Measurements from ENCODE around the gene AKIRIN2.

The AKIRIN2 gene

GRCh38 chr6:87661016-87661415 lies 41.0 kb downstream of the AKIRIN2 start:
- intact Hi-C loops (cut with DNase I): no loop called here
- no peak for DNase-seq

DNA sequence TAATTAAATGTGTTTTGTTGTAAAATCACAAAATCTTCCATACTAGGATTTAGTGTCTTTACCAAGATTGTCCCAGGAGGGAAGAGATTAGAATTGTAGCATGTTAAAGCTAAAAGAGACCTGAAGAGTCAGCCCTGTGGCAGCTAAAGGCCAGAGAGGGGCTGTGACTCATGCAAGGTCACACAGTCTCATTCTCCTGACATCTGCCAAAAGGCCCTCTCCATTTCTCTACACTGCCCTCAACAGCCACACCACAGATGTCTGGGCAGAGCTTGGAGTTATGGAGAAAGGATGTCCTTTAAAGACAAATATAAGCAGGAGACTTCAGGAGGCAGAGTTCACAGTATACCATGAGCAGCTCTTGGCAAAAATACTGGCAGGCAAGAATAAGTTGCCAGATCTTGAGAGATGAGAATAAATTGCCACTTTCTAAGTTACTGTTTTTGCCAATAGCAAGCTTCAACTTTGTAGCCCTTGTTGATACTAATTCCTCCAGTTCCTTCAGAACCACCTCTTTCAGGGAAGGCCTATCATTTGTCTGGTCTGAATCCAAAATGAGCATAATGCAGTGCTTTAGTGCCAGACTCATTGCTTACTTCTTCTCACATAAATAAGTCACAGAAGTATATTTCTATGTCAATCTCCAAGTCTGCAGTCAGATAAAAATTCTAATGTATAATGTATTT lies 41.7 kb downstream of the AKIRIN2 start:
- intact Hi-C loops (cut with DNase I): no loop called here
- DNase-seq: no peak

- intact Hi-C loops (cut with DNase I): no loop called here
- DNase-seq: no peak
Observed at GRCh38 chr6:87658516-87658915, 43.5 kb downstream of the AKIRIN2 start.

GRCh38 chr6:87656857-87657256 lies 45.2 kb downstream of the AKIRIN2 start:
- DNase-seq: no peak
- intact Hi-C loops (cut with DNase I): no loop called here

- DNase-seq: no peak
- intact Hi-C loops (cut with DNase I): no loop called here
Observed at GRCh38 chr6:87655824-87656223, 46.2 kb downstream of the AKIRIN2 start.

- intact Hi-C loops (cut with DNase I): no loop called here
- no peak for DNase-seq
Observed at GRCh38 chr6:87654875-87655454, 47.1 kb downstream of the AKIRIN2 start.

DNA sequence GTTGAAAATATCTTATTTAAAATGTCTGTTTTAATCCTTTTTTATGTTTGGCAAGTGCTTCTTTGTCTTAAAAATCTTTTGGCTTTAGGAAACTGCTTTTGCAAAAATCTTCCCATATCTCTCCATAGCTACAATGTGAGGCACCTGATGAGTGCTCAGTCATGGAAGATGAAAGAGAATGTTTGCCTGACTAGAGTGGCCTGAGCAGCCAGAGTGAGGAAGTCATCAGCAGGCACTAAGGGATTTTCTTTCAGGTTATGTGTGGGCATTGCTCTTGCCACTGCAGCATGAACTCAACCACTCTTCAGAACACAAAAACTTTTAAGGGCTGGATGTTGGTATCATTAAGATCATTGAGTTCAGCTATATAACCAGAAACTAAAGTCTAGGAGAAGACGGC lies 47.9 kb downstream of the AKIRIN2 start:
- intact Hi-C loops (cut with DNase I): no loop called here
- no peak for DNase-seq

- intact Hi-C loops (cut with DNase I): no loop called here
- DNase-seq: no peak
Observed at GRCh38 chr6:87653074-87653962, 48.7 kb downstream of the AKIRIN2 start.

- DNase-seq: no peak
- intact Hi-C loops (cut with DNase I): no loop called here
Observed at GRCh38 chr6:87645080-87645479, 57.0 kb downstream of the AKIRIN2 start.

- no peak for DNase-seq
- intact Hi-C loops (cut with DNase I): no loop called here
Observed at GRCh38 chr6:87641065-87641692, 60.9 kb downstream of the AKIRIN2 start.

- DNase-seq: no peak
- intact Hi-C loops (cut with DNase I): no loop called here
Observed at GRCh38 chr6:87639373-87639772, 62.7 kb downstream of the AKIRIN2 start.

GRCh38 chr6:87637106-87637505 lies 64.9 kb downstream of the AKIRIN2 start:
- intact Hi-C loops (cut with DNase I): no loop called here
- no peak for DNase-seq

- DNase-seq: no peak
- intact Hi-C loops (cut with DNase I): no loop called here
Observed at GRCh38 chr6:87636315-87636714, 65.7 kb downstream of the AKIRIN2 start.

GRCh38 chr6:87633851-87634250 lies 68.2 kb downstream of the AKIRIN2 start:
- intact Hi-C loops (cut with DNase I): no loop called here

GRCh38 chr6:87630746-87631145 lies 71.3 kb downstream of the AKIRIN2 start:
- no peak for DNase-seq
- intact Hi-C loops (cut with DNase I): no loop called here

More at GRCh38 chr6:87633851-87634250, 68.2 kb downstream of the AKIRIN2 start:
- DNase-seq: no peak

- DNase-seq: no peak
Observed at GRCh38 chr6:87628881-87629280, 73.2 kb downstream of the AKIRIN2 start.

DNA sequence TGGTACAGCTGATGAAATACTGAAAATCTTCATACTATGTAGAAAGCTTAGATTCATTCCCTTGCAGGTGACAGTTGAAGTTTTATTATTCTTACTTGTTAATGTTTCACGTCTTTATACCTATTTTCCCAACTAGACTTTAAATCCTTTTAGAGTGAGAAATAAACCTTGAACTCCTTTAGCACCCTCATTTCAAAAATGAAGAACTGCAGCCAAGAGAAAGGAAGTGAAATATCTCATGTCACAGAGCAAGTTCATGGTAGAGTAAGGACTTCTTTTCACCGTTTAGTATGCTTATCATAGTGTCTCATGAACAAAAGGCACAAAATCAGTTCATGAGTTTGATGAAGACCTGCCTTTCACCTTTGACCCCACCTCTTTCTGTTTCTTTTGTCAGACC lies 73.6 kb downstream of the AKIRIN2 start:
- intact Hi-C loops (cut with DNase I): no loop called here

More at GRCh38 chr6:87628881-87629280, 73.2 kb downstream of the AKIRIN2 start:
- intact Hi-C loops (cut with DNase I): no loop called here

More for the DNA sequence above, 73.6 kb downstream of the AKIRIN2 start:
- DNase-seq: no peak

All from posterior cingulate gyrus (tissue), 11 donors.